Measurements from ENCODE around the gene TOP2A.

DNA sequence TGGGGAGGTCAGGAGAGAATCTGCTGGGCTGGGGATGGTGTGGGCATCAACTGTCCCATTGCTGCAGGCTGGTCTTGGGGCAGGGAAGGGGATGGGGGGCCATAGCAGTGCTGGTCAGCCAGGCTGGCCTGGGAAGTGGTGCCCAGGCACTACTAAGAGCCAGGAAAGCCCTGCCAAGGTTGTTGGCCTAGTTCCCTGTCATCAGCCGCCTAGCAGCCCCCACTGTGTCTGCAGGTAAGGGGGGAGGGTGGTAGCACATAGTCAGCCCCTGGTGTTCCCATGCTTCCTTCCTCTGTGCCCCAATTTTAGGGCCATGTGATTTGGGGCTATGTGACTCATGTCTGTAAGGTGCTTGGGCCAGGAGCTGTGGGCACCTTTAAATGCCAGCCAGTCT, 70.9 kb downstream of the TOP2A start:
- TF ChIP-seq, protein P1, sequence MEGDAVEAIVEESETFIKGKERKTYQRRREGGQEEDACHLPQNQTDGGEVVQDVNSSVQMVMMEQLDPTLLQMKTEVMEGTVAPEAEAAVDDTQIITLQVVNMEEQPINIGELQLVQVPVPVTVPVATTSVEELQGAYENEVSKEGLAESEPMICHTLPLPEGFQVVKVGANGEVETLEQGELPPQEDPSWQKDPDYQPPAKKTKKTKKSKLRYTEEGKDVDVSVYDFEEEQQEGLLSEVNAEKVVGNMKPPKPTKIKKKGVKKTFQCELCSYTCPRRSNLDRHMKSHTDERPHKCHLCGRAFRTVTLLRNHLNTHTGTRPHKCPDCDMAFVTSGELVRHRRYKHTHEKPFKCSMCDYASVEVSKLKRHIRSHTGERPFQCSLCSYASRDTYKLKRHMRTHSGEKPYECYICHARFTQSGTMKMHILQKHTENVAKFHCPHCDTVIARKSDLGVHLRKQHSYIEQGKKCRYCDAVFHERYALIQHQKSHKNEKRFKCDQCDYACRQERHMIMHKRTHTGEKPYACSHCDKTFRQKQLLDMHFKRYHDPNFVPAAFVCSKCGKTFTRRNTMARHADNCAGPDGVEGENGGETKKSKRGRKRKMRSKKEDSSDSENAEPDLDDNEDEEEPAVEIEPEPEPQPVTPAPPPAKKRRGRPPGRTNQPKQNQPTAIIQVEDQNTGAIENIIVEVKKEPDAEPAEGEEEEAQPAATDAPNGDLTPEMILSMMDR (IDR thresholded peaks at IDR 0.05), result no peak
- no peak for TF ChIP-seq POLR2A (IDR thresholded peaks at IDR 0.05)
